HG02642 (cell line): ENCODE data around the gene IGFLR1.

Experiments used
- ATAC-seq: cut with Tn5 transposase; IDR thresholded peaks from one replicate; pipeline ENCODE4 v1.9.1; 2021; ENCODE audit warnings: mild to moderate bottlenecking; ENCODE audit not compliant: unreplicated experiment, poor library complexity

The IGFLR1 gene

GRCh38 chr19:35757231-35757748, 15.0 kb upstream of the IGFLR1 start:
- ATAC-seq: no peak

GRCh38 chr19:35756377-35757230, 14.4 kb upstream of the IGFLR1 start, which contains the start of gene HSPB6:
Gene HSPB6 (minus strand): TSS chr19:35757029. CDS start chr19:35757008, 21 bp downstream.
- no peak for ATAC-seq

- no peak for ATAC-seq
Observed at GRCh38 chr19:35755550-35756376, 13.5 kb upstream of the IGFLR1 start.

GRCh38 chr19:35755131-35755549, 12.9 kb upstream of the IGFLR1 start:
- ATAC-seq: no peak

- no peak for ATAC-seq
Observed at GRCh38 chr19:35754370-35755130, 12.3 kb upstream of the IGFLR1 start.

- no peak for ATAC-seq
Observed at GRCh38 chr19:35753634-35754369, 11.6 kb upstream of the IGFLR1 start.

- no peak for ATAC-seq
Observed at GRCh38 chr19:35752746-35753350, 10.6 kb upstream of the IGFLR1 start.

GRCh38 chr19:35751839-35752745, 9.8 kb upstream of the IGFLR1 start:
- ATAC-seq: no peak

- no peak for ATAC-seq
Observed at GRCh38 chr19:35750167-35750566, 7.9 kb upstream of the IGFLR1 start.

GRCh38 chr19:35748106-35749020, 6.1 kb upstream of the IGFLR1 start, which contains the start of gene LIN37:
Gene LIN37 (plus strand): TSS chr19:35748576. CDS start chr19:35748725, 149 bp downstream.
- ATAC-seq: peak; percentile 73

GRCh38 chr19:35746531-35746930, 4.3 kb upstream of the IGFLR1 start:
- ATAC-seq: no peak

- ATAC-seq: no peak
Observed at GRCh38 chr19:35746087-35746462, 3.8 kb upstream of the IGFLR1 start.

- peak; percentile 43 for ATAC-seq
Observed at GRCh38 chr19:35745328-35746086, 3.3 kb upstream of the IGFLR1 start, which contains the start of the genes PSENEN and U2AF1L4. Gene PSENEN (plus strand): TSS chr19:35745651. CDS start chr19:35745931, 280 bp downstream. Gene U2AF1L4 (minus strand): TSS chr19:35745418. CDS start chr19:35745391, 27 bp downstream.

GRCh38 chr19:35744430-35745327, 2.4 kb upstream of the IGFLR1 start:
- ATAC-seq: peak; percentile 44
